ENCODE data around the gene CTAG2. TPM values are rescaled to one million over a fixed set of nuclear protein-coding genes. Genes with fewer than 3 reads are reported as not detected.

Gene CTAG2
- total RNA-seq, 1 donor from 2014 or later = not detected

DNA sequence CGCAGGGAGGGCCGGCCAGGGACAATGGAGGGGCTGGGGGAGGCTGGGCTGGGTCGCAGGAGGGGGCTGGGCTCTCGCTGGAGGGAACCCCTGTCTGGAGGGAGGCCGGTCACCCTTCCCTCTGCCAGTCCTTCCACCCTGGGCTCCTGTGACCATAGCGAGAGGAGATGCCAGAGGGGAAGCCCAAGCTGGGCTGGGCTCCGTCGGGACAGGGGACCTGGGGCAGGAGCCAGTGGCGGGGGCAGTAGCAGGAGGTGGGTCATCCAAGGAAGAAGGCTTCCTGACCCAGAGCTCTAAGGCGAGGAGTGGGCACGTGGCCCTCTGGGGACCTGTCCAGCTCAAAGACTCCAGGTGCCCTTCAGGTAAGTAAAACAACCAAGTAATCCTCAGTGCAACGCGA lies 51.2 kb downstream of the CTAG2 start:
- H3K4me3 Mint-ChIP-seq (ENCODE audit: low read depth) = no peak overlapping the region
- no peaks in the 10 kb centered on the region for H3K36me3 Mint-ChIP-seq (ENCODE audit: low read depth)
- no peaks in the 10 kb centered on the region for H3K9me3 Mint-ChIP-seq
- intact Hi-C loops (cut with micrococcal nuclease) = no loop called here
- peaks cover 12% of the 10 kb centered on the region for H3K4me1 Mint-ChIP-seq (ENCODE audit: low read depth)
- no peak for DNase-seq (ENCODE audit: low spot score)
- no peak overlapping the region for H3K27ac Mint-ChIP-seq
- peaks cover 8% of the 10 kb centered on the region for H3K27me3 Mint-ChIP-seq (ENCODE audit: low read depth)

Other genes starting within 250 kb of the CTAG2 start
- gene DNASE1L1, start 244.3 kb downstream of the CTAG2 start, total RNA-seq = 18.1 TPM in 2 replicates
- 77.3 TPM in 2 replicates for gene TAFAZZIN, start 242.0 kb downstream of the CTAG2 start, total RNA-seq
- gene ATP6AP1, start 224.9 kb downstream of the CTAG2 start, total RNA-seq = 47.4 and 48.9 TPM in 2 replicates
- 115 and 117 TPM in 2 replicates for gene GDI1, start 216.4 kb downstream of the CTAG2 start, total RNA-seq
- 79.6 and 84.1 TPM in 2 replicates for gene FAM50A, start 209.4 kb downstream of the CTAG2 start, total RNA-seq
- gene PLXNA3, start 195.3 kb downstream of the CTAG2 start, total RNA-seq = 62.1 and 62.5 TPM in 2 replicates
- gene LAGE3, start 174.3 kb downstream of the CTAG2 start, total RNA-seq = 49.4 and 51.7 TPM in 2 replicates
- 55.5 and 56.1 TPM in 2 replicates for gene UBL4A, start 167.0 kb downstream of the CTAG2 start, total RNA-seq
- gene SLC10A3, start 162.9 kb downstream of the CTAG2 start, total RNA-seq = 17.5 and 18.3 TPM in 2 replicates
- 39.2 and 39.8 TPM in 2 replicates for gene FAM3A, start 137.3 kb downstream of the CTAG2 start, total RNA-seq
- 82.8 and 86.4 TPM in 2 replicates for gene G6PD, start 106.7 kb downstream of the CTAG2 start, total RNA-seq
- 40.5 and 41.7 TPM in 2 replicates for gene IKBKG, start 106.0 kb downstream of the CTAG2 start, total RNA-seq
- gene CTAG1A, start 68.4 kb downstream of the CTAG2 start, total RNA-seq = not detected in 2 replicates
- gene CTAG1B, start 34.3 kb downstream of the CTAG2 start, total RNA-seq = not detected in 2 replicates
- gene GAB3, start 97.5 kb upstream of the CTAG2 start, total RNA-seq = 4.3 and 4.5 TPM in 2 replicates
- gene DKC1, start 109.3 kb upstream of the CTAG2 start, total RNA-seq = 150 TPM in 2 replicates
- 27.7 and 31.5 TPM in 2 replicates for gene MPP1, start 151.9 kb upstream of the CTAG2 start, total RNA-seq
- gene SMIM9, start 181.1 kb upstream of the CTAG2 start, total RNA-seq = not detected in 2 replicates
- 25.6 and 27.0 TPM in 2 replicates for gene F8A1, start 232.8 kb upstream of the CTAG2 start, total RNA-seq